Nephron progenitor cell (in vitro differentiated cells): Measurements from ENCODE around the gene HSF5.

ENCODE experiments used
- DNase-seq: peaks from one replicate; pipeline ENCODE4 v3.0.0; 2021
- H3K27ac Mint-ChIP-seq: 2 replicates; pipeline ENCODE4 v1.8.0; 2021; ENCODE audit warnings: mild to moderate bottlenecking, moderate library complexity, mixed read lengths
- H3K27me3 Mint-ChIP-seq: 2 replicates; pipeline ENCODE4 v1.8.0; 2021; ENCODE audit warnings: mild to moderate bottlenecking, low read depth, mixed read lengths; ENCODE audit not compliant: poor library complexity
- H3K36me3 Mint-ChIP-seq: 2 replicates; pipeline ENCODE4 v1.8.0; 2021; ENCODE audit warnings: low read depth, mixed read lengths
- H3K4me1 Mint-ChIP-seq: 2 replicates; pipeline ENCODE4 v1.8.0; 2021; ENCODE audit warnings: mixed read lengths
- H3K4me3 Mint-ChIP-seq: 2 replicates; pipeline ENCODE4 v1.8.0; 2021; ENCODE audit warnings: mild to moderate bottlenecking, moderate library complexity, mixed read lengths
- H3K9me3 Mint-ChIP-seq: 2 replicates; pipeline ENCODE4 v1.8.0; 2021; ENCODE audit warnings: mild to moderate bottlenecking, moderate library complexity, mixed read lengths
- CTCF ChIP-seq: fragments of 200-600 bp; sonication (generic); IDR thresholded peaks from 2 replicates; pipeline ENCODE4 v1.5.0; 2021; ENCODE audit warnings: antibody characterized with exemption

The HSF5 gene

GRCh38 chr17:58384897-58385296 is 103.3 kb downstream of the HSF5 start:
- Mint-ChIP-seq H3K27me3 (peaks cover 3% of the 10 kb centered on the region), H3K36me3 (no peaks in the 10 kb centered on the region), H3K9me3 (no peaks in the 10 kb centered on the region), H3K27ac (peak overlapping the region; percentile 53), H3K4me3 (peak overlapping the region; percentile 2), H3K4me1 (peaks cover 60% of the 10 kb centered on the region)
- no peak for DNase-seq
- TF ChIP-seq CTCF, result no peak

DNA sequence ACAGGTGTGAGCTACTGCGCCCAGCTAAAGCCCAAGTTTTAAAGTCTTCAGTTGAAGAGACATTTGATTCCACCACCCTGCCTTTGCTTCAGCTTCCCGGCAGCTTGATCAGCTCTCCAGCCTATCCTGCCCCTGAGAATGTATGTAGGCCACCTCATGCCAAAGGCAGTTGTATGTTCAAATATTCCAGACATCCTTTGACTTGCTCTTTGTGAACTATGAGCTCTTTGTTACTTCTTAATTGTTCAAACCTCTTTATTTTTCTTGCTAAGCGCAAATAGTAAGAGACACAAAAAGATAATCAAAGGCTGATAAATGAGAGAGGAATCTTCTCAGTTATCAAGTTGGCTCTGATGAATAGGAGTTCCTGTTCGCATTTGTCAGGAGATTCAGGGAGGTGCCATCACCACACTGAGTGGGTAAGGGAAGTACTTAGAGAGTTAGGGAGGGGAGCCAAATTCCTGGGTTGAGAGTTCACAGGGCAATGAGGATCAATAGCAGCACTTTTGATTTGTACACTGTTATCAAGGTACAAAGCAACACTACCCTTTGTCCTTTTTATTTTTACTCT is 104.2 kb downstream of the HSF5 start:
- no peak for TF ChIP-seq CTCF
- DNase-seq, result no peak
- Mint-ChIP-seq H3K36me3 (no peaks in the 10 kb centered on the region), H3K4me3 (no peak overlapping the region), H3K4me1 (peaks cover 65% of the 10 kb centered on the region), H3K9me3 (no peaks in the 10 kb centered on the region), H3K27me3 (peaks cover 3% of the 10 kb centered on the region), H3K27ac (peak overlapping the region; percentile 22)

DNA sequence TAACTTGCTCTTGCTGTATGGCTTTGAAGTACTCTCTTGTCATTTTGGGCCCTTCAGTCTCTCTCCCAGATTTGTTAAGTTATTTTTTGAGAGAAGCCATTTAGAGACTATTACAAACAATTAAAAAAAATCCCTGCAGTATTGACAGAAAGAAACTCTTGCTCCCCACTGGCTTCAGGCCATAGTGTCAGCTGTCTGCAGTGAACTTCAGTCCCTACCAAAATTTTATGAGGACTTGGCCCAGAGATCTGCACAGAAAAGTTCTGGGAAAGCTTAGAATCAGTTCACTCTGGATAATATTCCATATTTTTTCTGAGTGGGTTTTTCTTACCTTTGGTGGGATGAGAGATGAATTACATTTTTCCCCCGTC is 105.4 kb downstream of the HSF5 start:
- DNase-seq, result no peak
- Mint-ChIP-seq H3K4me1 (peaks cover 57% of the 10 kb centered on the region), H3K27me3 (peaks cover 3% of the 10 kb centered on the region), H3K27ac (peak overlapping the region; percentile 24), H3K4me3 (no peak overlapping the region), H3K9me3 (no peaks in the 10 kb centered on the region), H3K36me3 (no peaks in the 10 kb centered on the region)
- no peak for TF ChIP-seq CTCF

DNA sequence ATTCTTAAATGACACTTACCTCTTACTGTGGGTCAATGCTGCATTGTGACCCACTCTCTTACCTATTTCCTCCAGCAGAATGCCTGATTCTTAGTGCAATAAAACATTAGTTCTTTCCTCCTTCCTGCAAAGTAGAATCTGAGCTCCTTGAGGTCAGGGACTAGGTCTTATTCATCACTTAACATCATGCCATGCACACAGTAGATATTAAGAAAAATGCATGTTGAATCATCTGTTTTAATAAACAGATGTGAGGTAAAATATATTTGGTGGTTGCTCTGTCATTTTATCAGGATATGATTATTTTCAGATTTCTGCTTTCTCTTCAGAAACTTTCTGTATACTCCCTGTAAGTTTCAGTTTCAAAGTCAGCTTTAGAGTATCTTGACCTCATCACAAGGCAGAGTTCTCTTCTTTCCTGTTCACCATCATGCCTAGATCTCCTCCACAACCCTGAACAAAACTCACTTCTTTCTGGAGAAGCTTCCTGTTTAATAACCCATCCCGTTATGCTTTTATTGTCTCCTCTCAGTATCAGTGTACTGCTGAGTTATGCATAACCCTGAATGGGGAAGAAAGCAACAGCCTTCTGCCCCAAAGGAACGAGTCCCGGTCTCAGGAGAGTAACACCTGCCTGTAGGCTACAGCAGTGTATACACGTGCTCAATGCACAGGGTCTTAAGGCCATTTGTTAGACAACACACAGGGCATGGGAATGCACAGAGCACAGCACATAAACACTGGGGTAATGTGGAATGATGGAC is 105.9 kb downstream of the HSF5 start:
- Mint-ChIP-seq H3K4me1 (peaks cover 63% of the 10 kb centered on the region), H3K4me3 (no peak overlapping the region), H3K27ac (peak overlapping the region; percentile 24), H3K36me3 (no peaks in the 10 kb centered on the region), H3K27me3 (peaks cover 3% of the 10 kb centered on the region), H3K9me3 (no peaks in the 10 kb centered on the region)
- no peak for DNase-seq
- TF ChIP-seq CTCF, result no peak

DNA sequence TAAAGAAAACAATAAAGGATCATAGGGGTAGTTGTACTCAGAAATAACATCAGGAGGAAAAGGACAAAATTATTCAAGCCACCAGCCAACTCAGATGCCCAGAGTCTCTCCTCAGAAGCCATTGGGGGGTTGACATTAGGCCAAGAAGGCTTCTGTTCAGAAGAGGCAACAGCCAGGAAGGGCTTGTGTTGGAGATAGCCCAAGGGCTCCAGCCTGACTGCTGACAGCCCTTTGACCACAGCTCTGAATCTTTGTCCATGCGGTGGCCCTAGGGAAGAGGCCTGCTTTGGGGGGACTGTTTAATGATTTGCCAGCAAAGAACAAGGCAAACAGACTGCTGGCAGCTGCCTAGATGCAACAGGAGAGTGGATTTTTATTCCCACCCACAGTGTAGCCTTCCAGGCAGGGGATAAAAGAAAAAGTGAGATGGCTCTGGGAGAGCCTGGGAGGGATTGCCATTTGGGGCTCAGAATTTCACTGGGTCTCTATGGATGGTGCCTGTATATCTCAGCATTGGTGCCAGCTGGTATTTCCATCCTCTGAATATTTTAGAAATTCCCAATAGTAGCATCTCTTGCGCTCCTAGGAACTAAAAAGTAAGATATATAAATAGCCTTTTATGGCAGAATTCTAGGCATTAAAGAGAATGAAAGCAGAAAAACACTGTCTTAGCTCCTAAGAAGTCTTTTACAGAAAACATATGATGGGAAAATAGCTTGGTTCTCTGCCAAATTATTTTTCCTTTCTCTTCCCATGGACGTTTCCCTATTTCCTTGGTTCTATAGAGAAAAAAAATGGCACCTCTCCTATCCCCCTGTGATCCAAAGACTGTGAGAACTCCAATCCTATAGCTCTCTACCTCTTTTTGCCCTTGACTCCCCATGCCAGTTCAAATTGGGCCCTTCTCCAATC is 106.8 kb downstream of the HSF5 start:
- Mint-ChIP-seq H3K36me3 (no peaks in the 10 kb centered on the region), H3K27me3 (peaks cover 3% of the 10 kb centered on the region), H3K4me1 (peaks cover 64% of the 10 kb centered on the region), H3K27ac (peak overlapping the region; percentile 90), H3K4me3 (no peak overlapping the region), H3K9me3 (no peaks in the 10 kb centered on the region)
- TF ChIP-seq CTCF, result no peak
- no peak for DNase-seq
